ENCODE results near the gene FAM180A. TPM values are rescaled to one million over a fixed set of nuclear protein-coding genes. Genes with fewer than 3 reads are reported as not detected.

Gene FAM180A
- total and polyA plus RNA-seq, 2 of the 8 experiments (the other 6 are each of a cell fraction or from before 2014, with no cell fraction given) = not detected

GRCh38 chr7:135723411-135723810 lies 25.2 kb downstream of the FAM180A start:
- H3K9me3 ChIP-seq (ENCODE audit: insufficient read depth in 2 of 2, low read depth in 1 of 2, low read length in 1 of 2) = no peaks in the 10 kb centered on the region
- H3K4me2 ChIP-seq (ENCODE audit: insufficient read depth in 1 of 2, low read depth in 2 of 2, low read length in 2 of 2) = no peak overlapping the region
- DNase-seq (ENCODE audit: low read depth in 1 of 2, low spot score in 2 of 2) (no peak), FAIRE-seq (no peak)
- no peak overlapping the region for H2BK20ac ChIP-seq (ENCODE audit: low read length)
- no peak overlapping the region for H3K9ac ChIP-seq (replicated peaks in 1 of 4; ENCODE audit: extremely low read depth in 1 of 4, low read depth in 3 of 4, low read length in 3 of 4)
- H3K4me3 ChIP-seq (ENCODE audit: extremely low read depth in 1 of 4, insufficient read depth in 2 of 4, low read depth in 3 of 4, low read length in 4 of 4) = no peak overlapping the region
- no peak overlapping the region for H4K5ac ChIP-seq (ENCODE audit: insufficient read length, low read depth, low read length)
- H3K79me2 ChIP-seq (ENCODE audit: control insufficient read depth in 1 of 2, insufficient read depth in 2 of 2, low read length in 2 of 2) = no peaks in the 10 kb centered on the region
- ChIA-PET CTCF (ENCODE audit: partially characterized antibody) (interaction anchor here (10.7 kb wide), 1 partner anchor 11 kb away, joined by 110 read pairs; no protein-coding TSS in a partner anchor), POLR2A (ENCODE audit: partially characterized antibody) (no interaction called here)
- H3K14ac ChIP-seq (ENCODE audit: insufficient read length) = no peak overlapping the region
- WGBS, 2 experiments (ENCODE audit: extremely low coverage in 1 of 2, insufficient coverage in 1 of 2, insufficient read length in 1 of 2, insufficient replicate concordance in 2 of 2, low coverage in 1 of 2, low lambda C conversion rate in 2 of 2, missing lambda C conversion rate in 1 of 2) = 90% methylated on average over 7 of the region's 7 CpGs; no CpG with 5 or more reads in 1 of the 2 experiments
- H2BK120ac ChIP-seq (replicated peaks; ENCODE audit: low read depth, low read length) = no peak overlapping the region
- H3K56ac ChIP-seq (replicated peaks; ENCODE audit: insufficient read length, low read depth, low read length) = no peak overlapping the region
- H2BK12ac ChIP-seq (ENCODE audit: low read depth, low read length) = no peak overlapping the region
- H2BK5ac ChIP-seq (ENCODE audit: low read depth, low read length) = no peak overlapping the region
- no peak overlapping the region for H2AK5ac ChIP-seq (ENCODE audit: low read depth, low read length)
- no peak overlapping the region for H3K27ac ChIP-seq (ENCODE audit: low read depth, low read length)
- no peak overlapping the region for H3K18ac ChIP-seq (ENCODE audit: extremely low read depth, low read length)
- no peaks in the 10 kb centered on the region for H4K20me1 ChIP-seq (replicated peaks in 1 of 2; ENCODE audit: control insufficient read depth in 1 of 2, insufficient read depth in 2 of 2, low read length in 2 of 2)
- no peak overlapping the region for H4K8ac ChIP-seq (ENCODE audit: extremely low read depth, insufficient read depth, low read length)
- H2BK15ac ChIP-seq (ENCODE audit: low read length) = no peak overlapping the region
- no peaks in the 10 kb centered on the region for H3K27me3 ChIP-seq (replicated peaks in 1 of 4; ENCODE audit: control insufficient read depth in 3 of 4, extremely low read depth in 1 of 4, insufficient read depth in 3 of 4, low read length in 3 of 4)
- no peaks in the 10 kb centered on the region for H3K23me2 ChIP-seq (ENCODE audit: low read depth, low read length)
- H3K4me1 ChIP-seq (replicated peaks in 1 of 4; ENCODE audit: control insufficient read depth in 3 of 4, insufficient read depth in 4 of 4, low read length in 3 of 4) = peaks cover 2 to 6% (median 5%) of the 10 kb centered on the region in 4 experiments; a peak in 6 of 7 replicates
- no peaks in the 10 kb centered on the region for H3K36me3 ChIP-seq (ENCODE audit: control insufficient read depth in 2 of 4, insufficient read depth in 4 of 4, low read length in 3 of 4)
- no peak overlapping the region for H4K91ac ChIP-seq (replicated peaks; ENCODE audit: insufficient read length, low read length)
- H3K23ac ChIP-seq (ENCODE audit: insufficient read length) = no peak overlapping the region
- no peak overlapping the region for H3K4ac ChIP-seq (replicated peaks; ENCODE audit: insufficient read length, low read depth, low read length)
- no peak overlapping the region for H2AFZ ChIP-seq (ENCODE audit: low read length)
- H3K79me1 ChIP-seq (ENCODE audit: low read depth, low read length) = no peaks in the 10 kb centered on the region
- TF ChIP-seq RBBP5 (IDR thresholded peaks at IDR 0.05; ENCODE audit: borderline replicate concordance, low read depth, low read length) (no peak), HDAC6 (IDR thresholded peaks at IDR 0.05; ENCODE audit: low read depth, low read length) (no peak), FOSL1 (IDR thresholded peaks at IDR 0.05; ENCODE audit: insufficient read depth, low read depth, low read length) (no peak), EZH2 (IDR thresholded peaks at IDR 0.05; ENCODE audit: low read depth, low read length, severe bottlenecking) (no peak)
